ENCODE measurements around the gene ANKH. TPM values are rescaled to one million over a fixed set of nuclear protein-coding genes. Genes with fewer than 3 reads are reported as not detected.

Gene ANKH
- polyA plus RNA-seq, 1 donor from 2014 or later, result 9.9 TPM

DNA sequence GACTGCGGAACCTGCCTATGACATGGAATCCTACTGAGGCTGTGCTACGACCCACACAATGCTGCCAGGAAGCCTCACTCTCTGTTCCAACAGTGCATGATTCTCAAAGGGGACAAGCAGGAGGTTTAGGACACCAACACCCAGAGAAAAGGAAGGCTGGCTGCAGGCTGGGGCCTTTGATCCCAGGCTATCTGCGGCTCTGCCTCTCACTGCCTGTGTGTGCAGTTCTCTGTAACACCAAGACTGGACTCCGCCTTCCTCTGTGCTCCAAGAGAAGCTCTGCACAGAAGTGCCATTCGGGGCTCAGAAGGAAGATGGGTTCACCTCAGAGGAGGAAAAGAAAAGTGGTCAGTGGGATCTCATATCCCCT lies 20.5 kb downstream of the ANKH start:
- TF ChIP-seq TAF1 (IDR thresholded peaks at IDR 0.05; ENCODE audit: low read depth) (no peak), SMC3 (conservative IDR thresholded peaks at IDR 0.05; ENCODE audit: poor library complexity) (no peak), EZH2 (IDR thresholded peaks at IDR 0.05; ENCODE audit: borderline replicate concordance, insufficient read depth, low read length, poor library complexity, severe bottlenecking) (no peak), MXI1 (conservative IDR thresholded peaks at IDR 0.05; ENCODE audit: poor library complexity, severe bottlenecking) (no peak), POLR2AphosphoS5 (IDR thresholded peaks at IDR 0.05) (no peak)
- TF ChIP-seq, protein P1, sequence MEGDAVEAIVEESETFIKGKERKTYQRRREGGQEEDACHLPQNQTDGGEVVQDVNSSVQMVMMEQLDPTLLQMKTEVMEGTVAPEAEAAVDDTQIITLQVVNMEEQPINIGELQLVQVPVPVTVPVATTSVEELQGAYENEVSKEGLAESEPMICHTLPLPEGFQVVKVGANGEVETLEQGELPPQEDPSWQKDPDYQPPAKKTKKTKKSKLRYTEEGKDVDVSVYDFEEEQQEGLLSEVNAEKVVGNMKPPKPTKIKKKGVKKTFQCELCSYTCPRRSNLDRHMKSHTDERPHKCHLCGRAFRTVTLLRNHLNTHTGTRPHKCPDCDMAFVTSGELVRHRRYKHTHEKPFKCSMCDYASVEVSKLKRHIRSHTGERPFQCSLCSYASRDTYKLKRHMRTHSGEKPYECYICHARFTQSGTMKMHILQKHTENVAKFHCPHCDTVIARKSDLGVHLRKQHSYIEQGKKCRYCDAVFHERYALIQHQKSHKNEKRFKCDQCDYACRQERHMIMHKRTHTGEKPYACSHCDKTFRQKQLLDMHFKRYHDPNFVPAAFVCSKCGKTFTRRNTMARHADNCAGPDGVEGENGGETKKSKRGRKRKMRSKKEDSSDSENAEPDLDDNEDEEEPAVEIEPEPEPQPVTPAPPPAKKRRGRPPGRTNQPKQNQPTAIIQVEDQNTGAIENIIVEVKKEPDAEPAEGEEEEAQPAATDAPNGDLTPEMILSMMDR (IDR thresholded peaks at IDR 0.05; ENCODE audit: poor library complexity, severe bottlenecking), result no peak
- TF ChIP-seq, protein P2, sequence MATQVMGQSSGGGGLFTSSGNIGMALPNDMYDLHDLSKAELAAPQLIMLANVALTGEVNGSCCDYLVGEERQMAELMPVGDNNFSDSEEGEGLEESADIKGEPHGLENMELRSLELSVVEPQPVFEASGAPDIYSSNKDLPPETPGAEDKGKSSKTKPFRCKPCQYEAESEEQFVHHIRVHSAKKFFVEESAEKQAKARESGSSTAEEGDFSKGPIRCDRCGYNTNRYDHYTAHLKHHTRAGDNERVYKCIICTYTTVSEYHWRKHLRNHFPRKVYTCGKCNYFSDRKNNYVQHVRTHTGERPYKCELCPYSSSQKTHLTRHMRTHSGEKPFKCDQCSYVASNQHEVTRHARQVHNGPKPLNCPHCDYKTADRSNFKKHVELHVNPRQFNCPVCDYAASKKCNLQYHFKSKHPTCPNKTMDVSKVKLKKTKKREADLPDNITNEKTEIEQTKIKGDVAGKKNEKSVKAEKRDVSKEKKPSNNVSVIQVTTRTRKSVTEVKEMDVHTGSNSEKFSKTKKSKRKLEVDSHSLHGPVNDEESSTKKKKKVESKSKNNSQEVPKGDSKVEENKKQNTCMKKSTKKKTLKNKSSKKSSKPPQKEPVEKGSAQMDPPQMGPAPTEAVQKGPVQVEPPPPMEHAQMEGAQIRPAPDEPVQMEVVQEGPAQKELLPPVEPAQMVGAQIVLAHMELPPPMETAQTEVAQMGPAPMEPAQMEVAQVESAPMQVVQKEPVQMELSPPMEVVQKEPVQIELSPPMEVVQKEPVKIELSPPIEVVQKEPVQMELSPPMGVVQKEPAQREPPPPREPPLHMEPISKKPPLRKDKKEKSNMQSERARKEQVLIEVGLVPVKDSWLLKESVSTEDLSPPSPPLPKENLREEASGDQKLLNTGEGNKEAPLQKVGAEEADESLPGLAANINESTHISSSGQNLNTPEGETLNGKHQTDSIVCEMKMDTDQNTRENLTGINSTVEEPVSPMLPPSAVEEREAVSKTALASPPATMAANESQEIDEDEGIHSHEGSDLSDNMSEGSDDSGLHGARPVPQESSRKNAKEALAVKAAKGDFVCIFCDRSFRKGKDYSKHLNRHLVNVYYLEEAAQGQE (IDR thresholded peaks at IDR 0.05; ENCODE audit: borderline replicate concordance), result no peak
- no peaks in the 10 kb centered on the region for H3K9me2 ChIP-seq (ENCODE audit: insufficient read depth, low read length)
- H3K9me3 ChIP-seq (ENCODE audit: low read length), result no peaks in the 10 kb centered on the region
- H3K27ac ChIP-seq (ENCODE audit: low read length), result no peak overlapping the region
- H3K36me3 ChIP-seq (ENCODE audit: insufficient read depth, low read length), result no peaks in the 10 kb centered on the region
- H3F3A ChIP-seq (ENCODE audit: insufficient read depth, low read length, poor library complexity, severe bottlenecking), result no peaks in the 10 kb centered on the region
- H3K27me3 ChIP-seq (ENCODE audit: insufficient read depth, low read depth, low read length), result no peaks in the 10 kb centered on the region
- H3K9ac ChIP-seq (ENCODE audit: low read length), result no peak overlapping the region
- H3K4me2 ChIP-seq (ENCODE audit: low read length), result no peak overlapping the region
- no peaks in the 10 kb centered on the region for H3K79me2 ChIP-seq (replicated peaks; ENCODE audit: insufficient read depth, low read length)
- H2AFZ ChIP-seq (ENCODE audit: low read depth, low read length), result no peak overlapping the region
- H3K4me3 ChIP-seq (ENCODE audit: low read length), result no peak overlapping the region
- H4K20me1 ChIP-seq (ENCODE audit: insufficient read depth), result no peaks in the 10 kb centered on the region

DNA sequence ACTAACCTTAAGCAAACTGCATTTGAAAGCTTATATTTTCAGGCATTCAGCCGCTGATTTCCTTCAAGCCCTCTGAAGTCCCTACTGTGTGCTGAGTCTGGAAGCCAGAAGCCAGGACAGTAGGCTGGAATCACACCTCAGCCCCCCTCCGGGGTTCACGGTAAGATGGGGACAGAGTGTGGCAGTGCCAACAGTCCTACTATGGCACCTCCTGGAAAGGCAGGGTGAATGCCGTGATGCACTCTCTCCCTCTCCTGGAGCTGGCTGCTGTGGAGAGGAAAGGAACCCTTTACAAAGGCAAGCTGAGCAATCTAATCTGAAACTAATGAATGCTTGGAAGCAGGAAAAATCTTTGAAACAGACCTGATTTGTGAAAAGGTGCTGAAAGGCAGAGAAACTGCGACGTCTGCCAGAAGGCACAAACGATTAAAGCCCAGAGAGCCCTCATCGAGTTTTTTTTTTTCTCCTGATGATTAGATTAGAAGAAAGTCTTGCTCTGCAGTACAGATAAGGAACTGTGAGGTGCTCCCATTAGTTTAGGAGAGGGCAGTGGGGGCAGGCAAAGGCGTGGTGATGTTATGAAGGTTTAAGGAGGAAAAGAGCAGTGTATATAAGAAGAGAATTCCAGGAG lies 21.0 kb downstream of the ANKH start:
- no peak overlapping the region for H2AFZ ChIP-seq (ENCODE audit: low read depth, low read length)
- H3K4me2 ChIP-seq (ENCODE audit: low read length), result no peak overlapping the region
- H3K27me3 ChIP-seq (ENCODE audit: insufficient read depth, low read depth, low read length), result no peaks in the 10 kb centered on the region
- H3K27ac ChIP-seq (ENCODE audit: low read length), result no peak overlapping the region
- no peaks in the 10 kb centered on the region for H4K20me1 ChIP-seq (ENCODE audit: insufficient read depth)
- H3K36me3 ChIP-seq (ENCODE audit: insufficient read depth, low read length), result no peaks in the 10 kb centered on the region
- no peaks in the 10 kb centered on the region for H3K79me2 ChIP-seq (replicated peaks; ENCODE audit: insufficient read depth, low read length)
- H3F3A ChIP-seq (ENCODE audit: insufficient read depth, low read length, poor library complexity, severe bottlenecking), result no peaks in the 10 kb centered on the region
- no peaks in the 10 kb centered on the region for H3K9me2 ChIP-seq (ENCODE audit: insufficient read depth, low read length)
- H3K9ac ChIP-seq (ENCODE audit: low read length), result no peak overlapping the region
- H3K4me3 ChIP-seq (ENCODE audit: low read length), result no peak overlapping the region
- TF ChIP-seq EZH2 (IDR thresholded peaks at IDR 0.05; ENCODE audit: borderline replicate concordance, insufficient read depth, low read length, poor library complexity, severe bottlenecking), result no peak
- TF ChIP-seq SMC3 (conservative IDR thresholded peaks at IDR 0.05; ENCODE audit: poor library complexity), result no peak
- TF ChIP-seq, protein P2 (IDR thresholded peaks at IDR 0.05; ENCODE audit: borderline replicate concordance), result no peak
- TF ChIP-seq POLR2AphosphoS5 (IDR thresholded peaks at IDR 0.05), result no peak
- no peaks in the 10 kb centered on the region for H3K9me3 ChIP-seq (ENCODE audit: low read length)

Measured in neural cell (in vitro differentiated cells).